A673 (cell line): ENCODE data around the gene CLDN14. TPM values are rescaled to one million over a fixed set of nuclear protein-coding genes. Genes with fewer than 3 reads are reported as not detected.
"Not testable (repeated sequence)": the region's sequence is repeated elsewhere in the genome, so short reads cannot be mapped to it uniquely, and the experiment has no call there.

Experiments used
- BruUV-seq: library from RNA; stranded (reverse); fragments of 400-500 nt; replicated peaks from 2 replicates; lab custom pipeline; 2021; lab: Mats Ljungman, UMichigan
- CTCF ChIA-PET: fragments of 300-600 bp; sonication (Branson Sonifier 250); formaldehyde crosslinking; loops from one replicate; lab custom pipeline; 2022; ENCODE audit warnings: antibody characterized with exemption; lab: Charles Lee
- POLR2A ChIA-PET: fragments of 300-600 bp; sonication (Branson Sonifier 250); formaldehyde crosslinking; loops from one replicate; lab custom pipeline; 2022; ENCODE audit warnings: antibody characterized with exemption; ENCODE audit not compliant: low non-redundant PET; lab: Charles Lee
- DNase-seq: peaks from one replicate; pipeline ENCODE4 v3.0.0-alpha.2; 2015; ENCODE audit warnings: low spot score
- H3K27ac ChIP-seq: fragments of 200-600 bp; sonication (generic); 2 replicates; pipeline ENCODE4 v1.5.1; 2016; ENCODE audit warnings: mixed run types, low read depth, mild to moderate bottlenecking, mixed read lengths, antibody characterized with exemption, low read length; ENCODE audit not compliant: poor library complexity, severe bottlenecking
- H3K27me3 ChIP-seq: fragments of 200-600 bp; sonication (generic); replicated peaks from 2 replicates; pipeline ENCODE4 v1.6.1; 2017; ENCODE audit warnings: mixed run types, low read depth, mild to moderate bottlenecking, mixed read lengths, antibody characterized with exemption, low read length; ENCODE audit not compliant: insufficient read depth, poor library complexity
- H3K36me3 ChIP-seq: fragments of 200-600 bp; sonication (generic); 2 replicates; pipeline ENCODE4 v1.6.1; 2016; ENCODE audit warnings: mixed run types, mild to moderate bottlenecking, mixed read lengths, antibody characterized with exemption, low read length; ENCODE audit not compliant: insufficient read depth, poor library complexity, severe bottlenecking
- H3K4me1 ChIP-seq: fragments of 200-600 bp; sonication (generic); 2 replicates; pipeline ENCODE4 v1.6.1; 2017; ENCODE audit warnings: mixed run types, mild to moderate bottlenecking, mixed read lengths, antibody characterized with exemption, low read length; ENCODE audit not compliant: insufficient read depth, poor library complexity, severe bottlenecking
- H3K4me3 ChIP-seq: fragments of 200-600 bp; sonication (generic); 2 replicates; pipeline ENCODE4 v1.5.1; 2016; ENCODE audit warnings: low read depth, mixed run types, mild to moderate bottlenecking, mixed read lengths, low read length; ENCODE audit not compliant: poor library complexity, severe bottlenecking
- H3K9me3 ChIP-seq: fragments of 200-600 bp; sonication (generic); 2 replicates; pipeline ENCODE4 v1.6.1; 2016; ENCODE audit warnings: mixed run types, low read depth, mild to moderate bottlenecking, mixed read lengths, antibody characterized with exemption, low read length; ENCODE audit not compliant: poor library complexity, severe bottlenecking
- CTCF ChIP-seq: fragments of 300-800, 200-600 bp; sonication (generic); conservative IDR thresholded peaks from 2 replicates; pipeline ENCODE4 v1.5.1; 2017; ENCODE audit warnings: low read depth, mild to moderate bottlenecking, antibody characterized with exemption, low read length, moderate library complexity, mixed read lengths
- EZH2 ChIP-seq: fragments of 200-600 bp; sonication (generic); IDR thresholded peaks from 2 replicates; pipeline ENCODE4 v1.6.1; 2017; ENCODE audit warnings: borderline replicate concordance, low read depth, mild to moderate bottlenecking, mixed read lengths, antibody characterized with exemption, low read length; ENCODE audit not compliant: poor library complexity, severe bottlenecking
- intact Hi-C: fragments of 100-400 bp; cut with micrococcal nuclease; formaldehyde crosslinking; loops from one replicate; pipeline ENCODE4 v1.10.0; 2022; ENCODE audit not compliant: unreplicated experiment
- total RNA-seq: library from RNA; stranded (reverse); gene quantifications from 2 replicates; pipeline ENCODE4 v1.2.3, GENCODE V29; 2021

Gene CLDN14
- total RNA-seq, 1 experiment from 2014 or later = not detected

GRCh38 chr21:36478207-36478701, 1.7 kb downstream of the CLDN14 start:
- peak overlapping the region; percentile 48 for H3K27ac ChIP-seq
- no peaks in the 10 kb centered on the region for H3K27me3 ChIP-seq
- POLR2A ChIA-PET = no interaction called here
- H3K4me3 ChIP-seq = no peak overlapping the region
- H3K4me1 ChIP-seq = peaks cover 19% of the 10 kb centered on the region
- CTCF ChIA-PET = interaction anchor here (0.7 to 1.0 kb wide), 2 partner anchors 9 to 117 kb away, joined by 3 to 4 read pairs; no protein-coding TSS in a partner anchor
- peaks cover 1% of the 10 kb centered on the region for H3K9me3 ChIP-seq
- no peaks in the 10 kb centered on the region for H3K36me3 ChIP-seq
- BruUV-seq = no TSS peak
- peak; percentile 63 for DNase-seq
- intact Hi-C loops = no loop called here
- TF ChIP-seq EZH2 (no peak), CTCF (no peak)

- no peak for DNase-seq
- peaks cover 19% of the 10 kb centered on the region for H3K4me1 ChIP-seq
- peaks cover 4% of the 10 kb centered on the region for H3K9me3 ChIP-seq
- BruUV-seq = no TSS peak
- H3K4me3 ChIP-seq = no peak overlapping the region
- POLR2A ChIA-PET = no interaction called here
- intact Hi-C loops = no loop called here
- H3K27ac ChIP-seq = peak overlapping the region; percentile 38
- no peaks in the 10 kb centered on the region for H3K36me3 ChIP-seq
- H3K27me3 ChIP-seq = no peaks in the 10 kb centered on the region
- TF ChIP-seq EZH2 (no peak), CTCF (no peak)
- CTCF ChIA-PET = interaction anchor here (0.6 kb wide), 1 partner anchor 47 kb away, joined by 3 read pairs; no protein-coding TSS in a partner anchor
Observed at GRCh38 chr21:36477559-36477958, 2.4 kb downstream of the CLDN14 start.

GRCh38 chr21:36477001-36477400, 2.9 kb downstream of the CLDN14 start:
- ChIA-PET CTCF (interaction anchor here (0.6 kb wide), 1 partner anchor 48 kb away, joined by 3 read pairs; no protein-coding TSS in a partner anchor), POLR2A (no interaction called here)
- peaks cover 4% of the 10 kb centered on the region for H3K9me3 ChIP-seq
- no peaks in the 10 kb centered on the region for H3K36me3 ChIP-seq
- peak overlapping the region; percentile 38 for H3K27ac ChIP-seq
- H3K4me3 ChIP-seq = no peak overlapping the region
- peaks cover 19% of the 10 kb centered on the region for H3K4me1 ChIP-seq
- no TSS peak for BruUV-seq
- intact Hi-C loops = no loop called here
- DNase-seq = no peak
- TF ChIP-seq CTCF (no peak), EZH2 (no peak)
- H3K27me3 ChIP-seq = no peaks in the 10 kb centered on the region

GRCh38 chr21:36476541-36476940, 3.4 kb downstream of the CLDN14 start:
- CTCF ChIA-PET, POLR2A ChIA-PET: not testable (repeated sequence)
- peaks cover 19% of the 10 kb centered on the region for H3K4me1 ChIP-seq

More at GRCh38 chr21:36476541-36476940, 3.4 kb downstream of the CLDN14 start:
- H3K9me3 ChIP-seq, BruUV-seq, H3K36me3 ChIP-seq, H3K27me3 ChIP-seq, H3K4me3 ChIP-seq, H3K27ac ChIP-seq, intact Hi-C loops, DNase-seq: not testable (repeated sequence)
